Activated CD4-positive, alpha-beta T cell treated with anti-CD3 and anti-CD28 coated beads, Interleukin-10, Interleukin-2, amounts not matched to agents 100 ng/mL and 50 ng/mL, durations not matched to agents 16 hours and 8 hours (primary cell): ENCODE measurements around the gene ZSCAN2.
"Not testable (repeated sequence)": the region's sequence is repeated elsewhere in the genome, so short reads cannot be mapped to it uniquely, and the experiment has no call there.

Experiments
- DNase-seq: peaks from one replicate; pipeline ENCODE4 v3.0.0-alpha.2; 2020

Gene ZSCAN2

GRCh38 chr15:84599906-84600305 is 903 bp upstream of the ZSCAN2 start:
- no peak for DNase-seq

GRCh38 chr15:84600331-84600686 is 500 bp upstream of the ZSCAN2 start:
- peak; percentile 64 for DNase-seq

GRCh38 chr15:84601555-84601838 is 688 bp downstream of the ZSCAN2 start:
- DNase-seq, result no peak

GRCh38 chr15:84603630-84604379 is 3.0 kb downstream of the ZSCAN2 start:
- DNase-seq, result no peak

- peak; percentile 79 for DNase-seq
Measured at GRCh38 chr15:84604826-84605553, 4.2 kb downstream of the ZSCAN2 start.

- no peak for DNase-seq
Measured at GRCh38 chr15:84605554-84605882, 4.7 kb downstream of the ZSCAN2 start.

- no peak for DNase-seq
Measured at GRCh38 chr15:84606653-84607120, 5.9 kb downstream of the ZSCAN2 start.

- no peak for DNase-seq
Measured at GRCh38 chr15:84608707-84609284, 8.0 kb downstream of the ZSCAN2 start.

GRCh38 chr15:84609818-84610525 is 9.2 kb downstream of the ZSCAN2 start:
- DNase-seq, result no peak

- no peak for DNase-seq
Measured at GRCh38 chr15:84611631-84612030, 10.8 kb downstream of the ZSCAN2 start.

GRCh38 chr15:84616235-84616634 is 15.4 kb downstream of the ZSCAN2 start:
- DNase-seq, result no peak

GRCh38 chr15:84620626-84621025 is 19.8 kb downstream of the ZSCAN2 start:
- no peak for DNase-seq

GRCh38 chr15:84621358-84621979 is 20.7 kb downstream of the ZSCAN2 start:
- no peak for DNase-seq

GRCh38 chr15:84624359-84624758 is 23.6 kb downstream of the ZSCAN2 start:
- DNase-seq, result no peak

- no peak for DNase-seq
Measured at GRCh38 chr15:84625123-84625522, 24.3 kb downstream of the ZSCAN2 start.

- no peak for DNase-seq
Measured at GRCh38 chr15:84629033-84629432, 28.2 kb downstream of the ZSCAN2 start.

- no peak for DNase-seq
Measured at GRCh38 chr15:84631706-84632272, 31.0 kb downstream of the ZSCAN2 start.

GRCh38 chr15:84633311-84634227 is 32.8 kb downstream of the ZSCAN2 start:
- peak; percentile 73 for DNase-seq

- peak; percentile 43 for DNase-seq
Measured at GRCh38 chr15:84634228-84634837, 33.5 kb downstream of the ZSCAN2 start.

- DNase-seq, result peak; percentile 40
Measured at GRCh38 chr15:84638103-84638502, 37.3 kb downstream of the ZSCAN2 start.

GRCh38 chr15:84641871-84642270 is 41.1 kb downstream of the ZSCAN2 start:
- DNase-seq, result not testable (repeated sequence)
